ENCODE measurements around the gene ZNF418. TPM values are rescaled to one million over a fixed set of nuclear protein-coding genes. Genes with fewer than 3 reads are reported as not detected.

ZNF418 gene
- total and polyA plus RNA-seq, 2 donors (not counting 1 experiment from before 2014, with no cell fraction given), result 10.3 to 35.8 TPM

- Mint-ChIP-seq H3K4me1 (peaks cover 26% of the 10 kb centered on the region), H3K9me3 (ENCODE audit: insufficient read depth) (peaks cover 20% of the 10 kb centered on the region), H3K27me3 (peaks cover 9% of the 10 kb centered on the region), H3K4me3 (no peak overlapping the region), H3K27ac (no peak overlapping the region)
- Histone ChIP-seq H3K4me3 (ENCODE audit: control extremely low read depth in 1 of 5, extremely low read depth in 1 of 5, insufficient read depth in 1 of 5, low read depth in 2 of 5, low read length in 4 of 5) (no peak overlapping the region), H3K79me2 (ENCODE audit: control insufficient read depth, insufficient read depth, low read length) (peaks cover 39% of the 10 kb centered on the region), H3K27ac (ENCODE audit: low read length in 2 of 2) (no peak overlapping the region), H3K9me3 (ENCODE audit: control extremely low read depth in 1 of 3, control insufficient read depth in 2 of 3, insufficient read depth in 1 of 3, low read length in 2 of 3) (peaks cover 0 to 68% (median 7%) of the 10 kb centered on the region in 3 donors), H3K4me1 (ENCODE audit: control insufficient read depth in 2 of 2, insufficient read depth in 2 of 2, low read length in 2 of 2) (peaks cover 16 to 27% of the 10 kb centered on the region in 2 donors), H3K4me2 (replicated peaks; ENCODE audit: low read depth, low read length, poor library complexity, severe bottlenecking) (no peak overlapping the region), H4K20me1 (ENCODE audit: control insufficient read depth, insufficient read depth, low read length, poor library complexity, severe bottlenecking) (peaks cover 9% of the 10 kb centered on the region), H3K36me3 (replicated peaks in 1 of 2; ENCODE audit: control extremely low read depth in 1 of 2, control insufficient read depth in 1 of 2, extremely low read depth in 1 of 2, insufficient read depth in 2 of 2, low read length in 1 of 2) (peaks cover 0 to under 1% of the 10 kb centered on the region in 2 experiments), H3K9ac (ENCODE audit: low read length) (no peak overlapping the region), H2AFZ (ENCODE audit: insufficient read depth, low read depth, low read length, poor library complexity, severe bottlenecking) (no peak overlapping the region), H3K27me3 (replicated peaks in 1 of 4; ENCODE audit: control extremely low read depth in 1 of 4, control insufficient read depth in 3 of 4, insufficient read depth in 4 of 4, low read length in 3 of 4) (peaks cover 0 to 6% (median 0%) of the 10 kb centered on the region in 4 experiments)
- ChIA-PET POLR2A (no interaction called here), CTCF (no interaction called here)
- TF ChIP-seq CTCF (IDR thresholded peaks at IDR 0.05), result no peak
- TF ChIP-seq EZH2 (IDR thresholded peaks at IDR 0.05; ENCODE audit: borderline replicate concordance, insufficient read depth, low read depth, low read length, poor library complexity, severe bottlenecking), result no peak
- ATAC-seq (ENCODE audit: low read depth), result no peak
- no peak for DNase-seq
- intact Hi-C loops (cut with micrococcal nuclease), result loop anchor here (5.0 kb wide), 2 partner anchors 42 to 462 kb away; partner anchors contain the start of gene ZNF419
- 96% methylated on average over 24 of the region's 24 CpGs for WGBS (ENCODE audit: insufficient coverage)
Observed at GRCh38 chr19:57949296-57949695, 14.1 kb upstream of the ZNF418 start.

GRCh38 chr19:57947419-57948134 is 12.4 kb upstream of the ZNF418 start, which contains the start of gene ZNF256:
Gene ZNF256, minus strand, starts transcription at chr19:57947706. Its CDS starts 232 bp downstream, at chr19:57947474.
- Mint-ChIP-seq H3K4me1 (peaks cover 36% of the 10 kb centered on the region), H3K27me3 (peaks cover 6% of the 10 kb centered on the region), H3K27ac (peak within 1 kb of the TSS; percentile 89), H3K4me3 (peak within 1 kb of the TSS; percentile 96), H3K9me3 (ENCODE audit: insufficient read depth) (peaks cover 20% of the 10 kb centered on the region)
- ChIA-PET CTCF (interaction anchor here (0.6 kb wide), 1 partner anchor 239 kb away, joined by 4 read pairs; the partner anchor contains the start of gene ZNF154), POLR2A (interaction anchor here (0.5 kb wide), 1 partner anchor 518 kb away, joined by 6 read pairs; no protein-coding TSS in a partner anchor)
- peak; percentile 99 for ATAC-seq (ENCODE audit: low read depth)
- Histone ChIP-seq H3K9ac (ENCODE audit: low read length) (peak within 1 kb of the TSS; percentile 90), H3K4me1 (ENCODE audit: control insufficient read depth in 2 of 2, insufficient read depth in 2 of 2, low read length in 2 of 2) (peaks cover 16 to 27% of the 10 kb centered on the region in 2 donors), H4K20me1 (ENCODE audit: control insufficient read depth, insufficient read depth, low read length, poor library complexity, severe bottlenecking) (peaks cover 15% of the 10 kb centered on the region), H3K9me3 (ENCODE audit: control extremely low read depth in 1 of 3, control insufficient read depth in 2 of 3, insufficient read depth in 1 of 3, low read length in 2 of 3) (peaks cover 4 to 69% (median 20%) of the 10 kb centered on the region in 3 donors), H3K4me3 (ENCODE audit: control extremely low read depth in 1 of 5, extremely low read depth in 1 of 5, insufficient read depth in 1 of 5, low read depth in 2 of 5, low read length in 4 of 5) (peak within 1 kb of the TSS; percentile 71 to 90 (median 87)), H3K36me3 (replicated peaks in 1 of 2; ENCODE audit: control extremely low read depth in 1 of 2, control insufficient read depth in 1 of 2, extremely low read depth in 1 of 2, insufficient read depth in 2 of 2, low read length in 1 of 2) (peaks cover 4 to 18% of the 10 kb centered on the region in 2 experiments), H2AFZ (ENCODE audit: insufficient read depth, low read depth, low read length, poor library complexity, severe bottlenecking) (peak within 1 kb of the TSS; percentile 78), H3K79me2 (ENCODE audit: control insufficient read depth, insufficient read depth, low read length) (peaks cover 56% of the 10 kb centered on the region), H3K27ac (ENCODE audit: low read length in 2 of 2) (peak within 1 kb of the TSS; percentile 77 to 89), H3K4me2 (replicated peaks; ENCODE audit: low read depth, low read length, poor library complexity, severe bottlenecking) (peak within 1 kb of the TSS; percentile 95), H3K27me3 (replicated peaks in 1 of 4; ENCODE audit: control extremely low read depth in 1 of 4, control insufficient read depth in 3 of 4, insufficient read depth in 4 of 4, low read length in 3 of 4) (peaks cover 0 to 6% (median 0%) of the 10 kb centered on the region in 4 experiments)
- DNase-seq, result peak; percentile 95
- 1% methylated on average over 44 of the region's 54 CpGs for WGBS (ENCODE audit: insufficient coverage)
- intact Hi-C loops (cut with micrococcal nuclease), result loop anchor here (1.0 to 5.0 kb wide), 9 partner anchors 12 to 584 kb away; partner anchors contain the start of genes TRAPPC2B, ZNF417, ZNF418 and ZNF419
- TF ChIP-seq EZH2 (IDR thresholded peaks at IDR 0.05; ENCODE audit: borderline replicate concordance, insufficient read depth, low read depth, low read length, poor library complexity, severe bottlenecking), result no peak
- TF ChIP-seq CTCF (IDR thresholded peaks at IDR 0.05), result peak; percentile 61
